Activated B cell treated with CpG ODN at 0.5 μM for 24 hours (primary cell): ENCODE measurements around the gene KYNU. TPM values are rescaled to one million over a fixed set of nuclear protein-coding genes. Genes with fewer than 3 reads are reported as not detected.

Experiments used
- ATAC-seq: fragments of 200-7000 bp; cut with Tn5 transposase; one replicate; pipeline ENCODE4 v1.10.0; 2021; ENCODE audit warnings: low read depth, mild to moderate bottlenecking, moderate library complexity
- CTCF ChIA-PET: fragments of 350-600 bp; sonication (Branson Sonifier 250); formaldehyde crosslinking; loops from one replicate; lab custom pipeline; 2021; ENCODE audit warnings: antibody characterized with exemption; lab: Charles Lee
- POLR2A ChIA-PET: fragments of 350-600 bp; sonication (Branson Sonifier 250); formaldehyde crosslinking; loops from one replicate; lab custom pipeline; 2021; ENCODE audit warnings: antibody characterized with exemption; lab: Charles Lee
- DNase-seq: peaks from one replicate; pipeline ENCODE4 v3.0.0; 2022
- H3K27ac Mint-ChIP-seq: one replicate; pipeline ENCODE4 v1.8.0; 2020; ENCODE audit warnings: mixed read lengths
- H3K27me3 Mint-ChIP-seq: one replicate; pipeline ENCODE4 v1.8.0; 2021; ENCODE audit warnings: mixed read lengths
- H3K36me3 Mint-ChIP-seq: one replicate; pipeline ENCODE4 v1.8.0; 2021; ENCODE audit warnings: low read depth, mixed read lengths
- H3K4me1 Mint-ChIP-seq: one replicate; pipeline ENCODE4 v1.8.0; 2021; ENCODE audit warnings: mixed read lengths
- H3K4me3 Mint-ChIP-seq: one replicate; pipeline ENCODE4 v1.8.0; 2020; ENCODE audit warnings: mild to moderate bottlenecking, mixed read lengths
- H3K9me3 Mint-ChIP-seq: one replicate; pipeline ENCODE4 v1.8.0; 2020; ENCODE audit warnings: mixed read lengths
- CTCF ChIP-seq: fragments of 200-600 bp; IDR thresholded peaks from one replicate; pipeline ENCODE4 v1.8.0; 2022; ENCODE audit warnings: antibody characterized with exemption, mild to moderate bottlenecking
- intact Hi-C: fragments of 100-400 bp; cut with micrococcal nuclease; formaldehyde crosslinking; loops from one replicate; pipeline ENCODE4 v1.15.1; 2024
- total RNA-seq: library from RNA; stranded (reverse); gene quantifications from 2 replicates; pipeline ENCODE4 v1.2.3, GENCODE V29; 2022

KYNU gene
- total RNA-seq, 1 donor from 2014 or later = 43.8 TPM

DNA sequence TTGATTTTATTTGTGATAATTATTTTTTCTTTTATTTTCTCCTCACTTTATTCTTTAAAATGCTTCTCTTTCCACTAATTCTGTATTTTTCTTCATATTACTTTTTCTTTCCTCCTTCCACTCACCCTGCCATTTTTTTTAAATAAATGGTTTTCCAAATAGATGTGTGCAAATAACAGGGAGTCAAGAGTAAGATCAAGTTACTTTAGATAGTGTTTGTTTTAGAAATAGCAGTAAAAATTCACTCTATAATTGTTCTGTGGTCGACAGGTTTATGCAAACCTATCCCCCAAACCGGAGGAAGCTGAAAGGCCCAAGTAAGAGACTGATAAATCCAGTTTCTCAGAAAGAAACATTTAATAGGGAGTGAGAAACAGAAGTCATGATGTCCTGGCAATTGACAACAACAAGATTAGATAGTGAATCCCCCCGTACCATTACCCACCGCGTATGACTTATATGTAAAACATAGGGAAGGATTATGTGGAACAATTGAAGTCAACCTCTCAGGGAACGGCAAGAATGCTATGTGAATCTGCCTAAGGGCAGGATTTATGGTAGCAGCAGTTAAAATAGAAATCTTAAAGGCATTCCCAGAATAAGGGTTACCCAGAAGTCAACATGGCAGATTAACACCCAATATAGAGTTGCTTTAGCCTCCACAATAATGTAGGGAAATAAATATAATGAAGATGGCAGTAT is 75.5 kb downstream of the KYNU start:
- Mint-ChIP-seq H3K27me3 (no peaks in the 10 kb centered on the region), H3K36me3 (peaks cover 84% of the 10 kb centered on the region), H3K9me3 (peaks cover 15% of the 10 kb centered on the region), H3K4me3 (no peak overlapping the region), H3K27ac (no peak overlapping the region), H3K4me1 (peaks cover 9% of the 10 kb centered on the region)
- DNase-seq = no peak
- ChIA-PET POLR2A (no interaction called here), CTCF (no interaction called here)
- TF ChIP-seq CTCF = no peak
- intact Hi-C loops = no loop called here
- no peak for ATAC-seq

DNA sequence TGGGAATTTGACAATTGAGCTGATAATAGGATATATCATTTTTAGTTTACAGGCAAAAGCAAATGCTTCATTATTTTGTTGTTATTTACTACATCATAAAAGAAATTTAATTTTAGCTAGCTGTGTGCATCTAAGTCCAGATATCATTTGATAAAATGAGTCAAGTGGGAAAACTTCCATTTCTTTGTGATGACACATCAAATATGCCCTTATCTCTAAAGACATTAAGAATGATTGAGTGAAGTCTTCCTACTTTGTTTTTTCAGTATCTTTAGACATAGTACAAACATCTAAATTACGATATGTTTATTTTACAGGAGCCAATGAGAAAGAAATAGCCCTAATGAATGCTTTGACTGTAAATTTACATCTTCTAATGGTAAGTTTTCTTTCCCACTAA is 77.0 kb downstream of the KYNU start:
- DNase-seq (no peak), ATAC-seq (no peak)
- Mint-ChIP-seq H3K4me1 (peaks cover 9% of the 10 kb centered on the region), H3K27me3 (no peaks in the 10 kb centered on the region), H3K4me3 (no peak overlapping the region), H3K9me3 (peaks cover 6% of the 10 kb centered on the region), H3K36me3 (peaks cover 82% of the 10 kb centered on the region), H3K27ac (no peak overlapping the region)
- POLR2A ChIA-PET = no interaction called here
- CTCF ChIA-PET = no interaction called here
- TF ChIP-seq CTCF = no peak
- intact Hi-C loops = no loop called here

DNA sequence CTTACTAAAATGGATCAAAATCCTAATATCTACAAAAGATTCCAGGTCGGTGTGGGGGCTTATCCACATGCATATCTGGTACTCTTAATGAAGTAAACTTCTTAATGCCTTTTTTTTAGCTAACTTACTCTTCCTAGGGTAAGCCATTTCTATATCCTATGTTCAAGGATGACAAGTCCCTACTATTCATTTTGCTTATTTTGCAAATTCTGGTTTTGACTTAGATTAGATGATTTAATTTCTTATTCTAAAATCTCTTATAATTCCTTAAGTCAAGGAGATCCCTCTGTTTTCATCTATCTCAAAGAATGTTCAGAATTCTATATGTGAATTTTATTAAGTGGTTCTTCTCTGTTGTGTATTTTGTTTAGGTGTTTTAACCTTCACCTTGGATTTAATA is 79.7 kb downstream of the KYNU start:
- no peaks in the 10 kb centered on the region for H3K9me3 Mint-ChIP-seq
- DNase-seq = no peak
- H3K27ac Mint-ChIP-seq = no peak overlapping the region
- ATAC-seq = no peak
- H3K27me3 Mint-ChIP-seq = no peaks in the 10 kb centered on the region
- intact Hi-C loops = no loop called here
- no peak for TF ChIP-seq CTCF
- peaks cover 81% of the 10 kb centered on the region for H3K36me3 Mint-ChIP-seq
- H3K4me1 Mint-ChIP-seq = peaks cover 2% of the 10 kb centered on the region
- no peak overlapping the region for H3K4me3 Mint-ChIP-seq
- CTCF ChIA-PET = no interaction called here
- POLR2A ChIA-PET = no interaction called here

GRCh38 chr2:142961202-142961601 is 83.7 kb downstream of the KYNU start:
- no peak for TF ChIP-seq CTCF
- intact Hi-C loops = loop anchor here (5.0 kb wide), 1 partner anchor 39 kb away; no protein-coding TSS in a partner anchor
- Mint-ChIP-seq H3K4me1 (no peaks in the 10 kb centered on the region), H3K9me3 (peaks cover 13% of the 10 kb centered on the region), H3K4me3 (no peak overlapping the region), H3K36me3 (peaks cover 88% of the 10 kb centered on the region), H3K27me3 (no peaks in the 10 kb centered on the region), H3K27ac (no peak overlapping the region)
- ChIA-PET CTCF (no interaction called here), POLR2A (no interaction called here)
- DNase-seq (no peak), ATAC-seq (no peak)

- no peak for TF ChIP-seq CTCF
- POLR2A ChIA-PET = no interaction called here
- peaks cover 85% of the 10 kb centered on the region for H3K36me3 Mint-ChIP-seq
- no peak overlapping the region for H3K4me3 Mint-ChIP-seq
- H3K4me1 Mint-ChIP-seq = no peaks in the 10 kb centered on the region
- CTCF ChIA-PET = interaction anchor here (1.5 kb wide), 1 partner anchor 14 kb away, joined by 3 read pairs; no protein-coding TSS in a partner anchor
- ATAC-seq (no peak), DNase-seq (no peak)
- H3K9me3 Mint-ChIP-seq = peaks cover 13% of the 10 kb centered on the region
- no peak overlapping the region for H3K27ac Mint-ChIP-seq
- intact Hi-C loops = no loop called here
- H3K27me3 Mint-ChIP-seq = no peaks in the 10 kb centered on the region
These were observed 88.0 kb downstream of the KYNU start for GRCh38 chr2:142965443-142965842.
